Upper lobe of right lung (tissue), 1 donor: ENCODE results near the gene ADAMTS15. TPM values are rescaled to one million over a fixed set of nuclear protein-coding genes. Genes with fewer than 3 reads are reported as not detected.

Experiments
- ATAC-seq: fragments of 200-7000 bp; cut with Tn5 transposase; one replicate; pipeline ENCODE4 v1.9.1; 2020; ENCODE audit warnings: mild to moderate bottlenecking, moderate library complexity
- DNase-seq: peaks from one replicate; pipeline ENCODE4 v3.0.0-alpha.2; 2020
- H3K27ac ChIP-seq: fragments of 200-600 bp; one replicate; pipeline ENCODE4 v1.8.0; 2022
- H3K27me3 ChIP-seq: fragments of 200-600 bp; one replicate; pipeline ENCODE4 v1.8.0; 2022; ENCODE audit warnings: mild to moderate bottlenecking
- H3K36me3 ChIP-seq: fragments of 200-600 bp; one replicate; pipeline ENCODE4 v1.8.0; 2022
- H3K4me1 ChIP-seq: fragments of 200-600 bp; one replicate; pipeline ENCODE4 v1.8.0; 2022
- H3K4me3 ChIP-seq: fragments of 200-600 bp; one replicate; pipeline ENCODE4 v1.8.0; 2022; ENCODE audit warnings: mild to moderate bottlenecking
- H3K9me3 ChIP-seq: fragments of 200-600 bp; one replicate; pipeline ENCODE4 v1.8.0; 2022
- CTCF ChIP-seq: fragments of 200-600 bp; IDR thresholded peaks from one replicate; pipeline ENCODE4 v1.8.0; 2022; ENCODE audit warnings: antibody characterized with exemption
- intact Hi-C: fragments of 100-400 bp; cut with DNase I; formaldehyde crosslinking; loops from one replicate; pipeline ENCODE4 v1.11.0; 2022
- total RNA-seq: library from RNA; stranded (reverse); fragmentation: NEBNext Ultra II Directional; extraction: Animal tissue kit (Norgen Biotek cat#: 25700); gene quantifications from one replicate; pipeline ENCODE4 v1.2.1, GENCODE V29; 2021
- donor health status: DM: no; HTN: yes; CAD: no; lungs with severe emphysema.

Gene ADAMTS15
- total RNA-seq, 1 donor from 2014 or later: 8.2 TPM

GRCh38 chr11:130449310-130449990 lies 1.0 kb downstream of the ADAMTS15 start:
- peaks cover 5% of the 10 kb centered on the region for H3K4me1 ChIP-seq
- no peaks in the 10 kb centered on the region for H3K36me3 ChIP-seq
- no peak for TF ChIP-seq CTCF
- DNase-seq: peak; percentile 69
- peaks cover 11% of the 10 kb centered on the region for H3K27me3 ChIP-seq
- no peaks in the 10 kb centered on the region for H3K9me3 ChIP-seq
- intact Hi-C loops: no loop called here
- peak overlapping the region; percentile 75 for H3K27ac ChIP-seq
- peak overlapping the region; percentile 62 for H3K4me3 ChIP-seq
- ATAC-seq: peak; percentile 1

GRCh38 chr11:130449996-130450769 lies 1.7 kb downstream of the ADAMTS15 start:
- Histone ChIP-seq H3K4me3 (peak overlapping the region; percentile 62), H3K36me3 (no peaks in the 10 kb centered on the region), H3K27me3 (peaks cover 11% of the 10 kb centered on the region), H3K9me3 (no peaks in the 10 kb centered on the region), H3K27ac (peak overlapping the region; percentile 75), H3K4me1 (peaks cover 5% of the 10 kb centered on the region)
- intact Hi-C loops: no loop called here
- ATAC-seq (peak; percentile 72), DNase-seq (peak; percentile 86)
- peak; percentile 60 for TF ChIP-seq CTCF

GRCh38 chr11:130451231-130452019 lies 3.0 kb downstream of the ADAMTS15 start:
- Histone ChIP-seq H3K4me1 (peaks cover 5% of the 10 kb centered on the region), H3K36me3 (no peaks in the 10 kb centered on the region), H3K9me3 (no peaks in the 10 kb centered on the region), H3K27me3 (peaks cover 11% of the 10 kb centered on the region), H3K4me3 (peak overlapping the region; percentile 62), H3K27ac (no peak overlapping the region)
- ATAC-seq: no peak
- intact Hi-C loops: no loop called here
- no peak for TF ChIP-seq CTCF
- no peak for DNase-seq

GRCh38 chr11:130452176-130452575 lies 3.7 kb downstream of the ADAMTS15 start:
- peak overlapping the region; percentile 62 for H3K4me3 ChIP-seq

More at GRCh38 chr11:130452176-130452575, 3.7 kb downstream of the ADAMTS15 start:
- peaks cover 5% of the 10 kb centered on the region for H3K4me1 ChIP-seq
- no peak overlapping the region for H3K27ac ChIP-seq
- H3K36me3 ChIP-seq: no peaks in the 10 kb centered on the region
- no peaks in the 10 kb centered on the region for H3K9me3 ChIP-seq
- TF ChIP-seq CTCF: no peak
- peaks cover 11% of the 10 kb centered on the region for H3K27me3 ChIP-seq
- DNase-seq (no peak), ATAC-seq (no peak)
- intact Hi-C loops: no loop called here
